Thyroid gland (tissue), 4 donors: ENCODE results near the gene NFIB. TPM values are rescaled to one million over a fixed set of nuclear protein-coding genes. Genes with fewer than 3 reads are reported as not detected.

ENCODE experiments used
- DNase-seq, 2 donors: peaks; one replicate each; pipeline ENCODE4 v3.0.0-alpha.2; 2019
- H3K27ac ChIP-seq, 3 donors: fragments of 200-600 bp; sonication (generic); 1 replicate in 2 of 3; 2 replicates in 1 of 3; pipeline ENCODE4 v1.5.1; 2016 to 2019; ENCODE audit warnings: mild to moderate bottlenecking in 1 of 3, moderate library complexity in 1 of 3
- H3K27me3 ChIP-seq: fragments of 200-600 bp; sonication (generic); one replicate; pipeline ENCODE4 v1.5.1; 2019
- H3K36me3 ChIP-seq, 2 donors: fragments of 200-600 bp; sonication (generic); one replicate each; pipeline ENCODE4 v1.5.1; 2016 to 2019
- H3K4me1 ChIP-seq, 2 donors: fragments of 200-600 bp; sonication (generic); one replicate each; pipeline ENCODE4 v1.5.1; 2017 to 2019
- H3K4me3 ChIP-seq, 3 donors: fragments of 200-600 bp; sonication (generic); replicated peaks in 1 of 3; 1 replicate in 2 of 3; 2 replicates in 1 of 3; pipeline ENCODE4 v1.5.1; 2016; ENCODE audit warnings: mild to moderate bottlenecking in 1 of 3
- H3K9me3 ChIP-seq: fragments of 200-600 bp; sonication (generic); one replicate; pipeline ENCODE4 v1.5.1; 2017
- POLR2A ChIP-seq, 2 donors: fragments of 450-650 bp; IDR thresholded peaks; one replicate each; pipeline ENCODE4 v1.6.1; 2017; ENCODE audit warnings: antibody characterized with exemption in 2 of 2, mild to moderate bottlenecking in 2 of 2, moderate library complexity in 1 of 2
- WGBS, 2 donors: methylation state at CpG; one replicate each; pipeline ENCODE4 v1.1.5; 2017; 5-methylcytosine and 5-hydroxymethylcytosine counted together
- intact Hi-C: fragments of 100-400 bp; cut with DNase I; formaldehyde crosslinking; loops from one replicate; pipeline ENCODE4 v1.15.1; 2023
- total RNA-seq, 4 donors: library from RNA; depleted of rRNA; stranded (reverse); fragments of >200 nt; gene quantifications; one replicate each; pipeline ENCODE4 v1.2.3, GENCODE V29; 2016
- TF ChIP-seq, protein P1 (sequence below), 6 experiments: fragments of 200-600 bp in 3 of 6; fragments of 450-650 bp in 3 of 6; sonication (generic) in 3 of 6; IDR thresholded peaks; one replicate each; pipeline ENCODE4 v1.5.1; 2016 to 2019; ENCODE audit warnings: antibody characterized with exemption in 6 of 6, mild to moderate bottlenecking in 2 of 6, inconsistent platforms in 1 of 6, moderate library complexity in 1 of 6

NFIB gene
- total RNA-seq, 4 donors from 2014 or later: 57.9 to 144 (median 125) TPM

DNA sequence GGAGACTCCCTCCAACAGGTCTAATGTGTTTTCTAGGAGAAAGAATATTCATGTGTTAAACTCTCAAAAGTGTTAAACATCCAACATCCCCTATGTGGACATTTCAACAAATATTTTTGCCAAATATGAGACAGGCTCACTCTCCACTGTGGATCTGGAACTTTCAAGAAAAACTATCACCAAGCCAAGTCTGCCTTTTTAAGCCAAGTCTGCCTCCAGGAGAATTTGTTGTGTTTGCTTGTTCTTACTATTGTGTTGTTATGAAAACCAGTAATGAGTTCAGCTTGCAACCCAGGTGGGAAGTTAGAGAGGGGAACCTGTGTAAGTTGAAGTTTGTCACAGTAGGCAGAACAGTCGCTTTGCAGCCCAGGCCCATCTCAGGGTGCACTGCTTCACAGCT, 228.1 kb downstream of the NFIB start:
- Histone ChIP-seq H3K4me1 (peaks cover 0 to 4% of the 10 kb centered on the region in 2 donors), H3K27ac (no peak overlapping the region), H3K27me3 (no peaks in the 10 kb centered on the region), H3K36me3 (no peaks in the 10 kb centered on the region), H3K4me3 (no peak overlapping the region), H3K9me3 (no peaks in the 10 kb centered on the region)
- intact Hi-C loops: no loop called here
- DNase-seq: no peak
- WGBS, 2 donors: 70 to 87% methylated on average over 1 of the region's 1 CpG
- TF ChIP-seq POLR2A (IDR thresholded peaks at IDR 0.05): no peak
- TF ChIP-seq, protein P1, sequence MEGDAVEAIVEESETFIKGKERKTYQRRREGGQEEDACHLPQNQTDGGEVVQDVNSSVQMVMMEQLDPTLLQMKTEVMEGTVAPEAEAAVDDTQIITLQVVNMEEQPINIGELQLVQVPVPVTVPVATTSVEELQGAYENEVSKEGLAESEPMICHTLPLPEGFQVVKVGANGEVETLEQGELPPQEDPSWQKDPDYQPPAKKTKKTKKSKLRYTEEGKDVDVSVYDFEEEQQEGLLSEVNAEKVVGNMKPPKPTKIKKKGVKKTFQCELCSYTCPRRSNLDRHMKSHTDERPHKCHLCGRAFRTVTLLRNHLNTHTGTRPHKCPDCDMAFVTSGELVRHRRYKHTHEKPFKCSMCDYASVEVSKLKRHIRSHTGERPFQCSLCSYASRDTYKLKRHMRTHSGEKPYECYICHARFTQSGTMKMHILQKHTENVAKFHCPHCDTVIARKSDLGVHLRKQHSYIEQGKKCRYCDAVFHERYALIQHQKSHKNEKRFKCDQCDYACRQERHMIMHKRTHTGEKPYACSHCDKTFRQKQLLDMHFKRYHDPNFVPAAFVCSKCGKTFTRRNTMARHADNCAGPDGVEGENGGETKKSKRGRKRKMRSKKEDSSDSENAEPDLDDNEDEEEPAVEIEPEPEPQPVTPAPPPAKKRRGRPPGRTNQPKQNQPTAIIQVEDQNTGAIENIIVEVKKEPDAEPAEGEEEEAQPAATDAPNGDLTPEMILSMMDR (IDR thresholded peaks at IDR 0.05): no peak

DNA sequence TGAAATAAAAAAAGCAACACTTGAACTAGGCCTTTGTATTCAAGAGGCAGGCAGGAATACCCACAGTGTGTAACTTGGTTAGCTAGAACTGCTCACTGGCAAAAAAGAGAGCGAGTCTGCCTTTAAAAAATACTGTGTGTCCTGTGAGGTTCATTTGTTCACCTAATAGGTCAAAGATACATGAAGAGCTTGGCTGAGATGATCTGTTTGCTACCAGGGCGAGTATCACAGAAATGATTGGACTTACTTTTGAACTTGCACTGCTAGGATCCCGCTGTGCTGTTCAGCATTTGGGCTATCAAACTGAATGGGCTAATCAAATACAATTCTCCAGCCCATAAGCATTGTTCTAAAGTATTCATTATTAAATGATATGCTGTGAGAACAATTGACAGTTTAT, 229.1 kb downstream of the NFIB start:
- DNase-seq: no peak
- no peaks in the 10 kb centered on the region for H3K27me3 ChIP-seq
- no peak for TF ChIP-seq POLR2A (IDR thresholded peaks at IDR 0.05)
- TF ChIP-seq, protein P1 (IDR thresholded peaks at IDR 0.05): no peak
- H3K4me1 ChIP-seq: peaks cover 0 to 4% of the 10 kb centered on the region in 2 donors
- H3K27ac ChIP-seq: no peak overlapping the region
- 88 to 92% methylated on average over 3 of the region's 3 CpGs for WGBS, 2 donors
- H3K9me3 ChIP-seq: no peaks in the 10 kb centered on the region
- H3K36me3 ChIP-seq: no peaks in the 10 kb centered on the region
- no peak overlapping the region for H3K4me3 ChIP-seq
- intact Hi-C loops: no loop called here

DNA sequence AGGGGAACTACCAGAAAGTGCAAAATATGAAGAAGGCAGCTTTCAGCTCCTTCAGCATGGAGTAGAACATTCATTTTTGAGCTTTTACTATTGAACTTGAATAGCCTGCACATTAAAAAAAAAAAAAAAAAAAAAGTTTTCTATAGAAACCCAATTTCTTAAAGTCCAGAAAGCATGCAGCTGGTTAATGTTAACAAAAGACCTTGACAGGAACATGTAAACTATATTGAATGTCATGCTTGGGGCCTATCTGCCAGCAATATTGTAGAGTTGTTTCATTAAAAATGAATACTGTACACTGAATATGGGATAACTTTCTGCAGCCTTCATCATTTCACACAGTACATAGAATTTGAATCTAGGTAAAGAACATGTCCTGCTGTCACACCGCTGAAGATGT, 230.6 kb downstream of the NFIB start:
- intact Hi-C loops: no loop called here
- WGBS, 2 donors: 86 to 90% methylated on average over 1 of the region's 1 CpG

DNA sequence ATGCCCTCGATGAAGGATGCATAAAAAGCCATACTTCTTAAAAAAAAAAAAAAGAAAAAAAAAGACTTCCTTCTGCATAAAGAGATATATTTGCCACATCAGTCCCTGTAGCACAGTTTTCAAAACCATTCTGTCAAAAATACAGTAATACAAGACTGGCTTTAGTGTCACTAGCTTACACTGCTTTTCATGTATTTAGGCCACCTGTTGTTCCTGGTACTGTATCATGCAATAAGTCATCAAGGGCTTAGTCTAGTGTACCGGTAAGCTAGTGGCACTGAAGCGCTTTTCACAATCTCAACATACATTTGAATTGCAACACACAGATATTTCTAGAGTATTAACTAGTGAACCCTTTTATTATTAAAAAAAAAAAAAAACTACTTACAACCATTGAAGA, 231.2 kb downstream of the NFIB start:
- H3K9me3 ChIP-seq: no peaks in the 10 kb centered on the region
- H3K27ac ChIP-seq: no peak overlapping the region
- no peaks in the 10 kb centered on the region for H3K36me3 ChIP-seq
- H3K4me1 ChIP-seq: peaks cover 0 to 4% of the 10 kb centered on the region in 2 donors
- 92% methylated on average over 3 of the region's 3 CpGs for WGBS, 2 donors
- no peak overlapping the region for H3K4me3 ChIP-seq
- intact Hi-C loops: no loop called here
- no peak for DNase-seq
- no peaks in the 10 kb centered on the region for H3K27me3 ChIP-seq
- TF ChIP-seq, protein P1 (IDR thresholded peaks at IDR 0.05): no peak
- no peak for TF ChIP-seq POLR2A (IDR thresholded peaks at IDR 0.05)

More for the DNA sequence above, 230.6 kb downstream of the NFIB start:
- Histone ChIP-seq H3K36me3 (no peaks in the 10 kb centered on the region), H3K27ac (no peak overlapping the region), H3K9me3 (no peaks in the 10 kb centered on the region), H3K4me1 (peaks cover 0 to 4% of the 10 kb centered on the region in 2 donors), H3K27me3 (no peaks in the 10 kb centered on the region), H3K4me3 (no peak overlapping the region)
- TF ChIP-seq, protein P1 (IDR thresholded peaks at IDR 0.05): no peak
- no peak for TF ChIP-seq POLR2A (IDR thresholded peaks at IDR 0.05)
- no peak for DNase-seq

DNA sequence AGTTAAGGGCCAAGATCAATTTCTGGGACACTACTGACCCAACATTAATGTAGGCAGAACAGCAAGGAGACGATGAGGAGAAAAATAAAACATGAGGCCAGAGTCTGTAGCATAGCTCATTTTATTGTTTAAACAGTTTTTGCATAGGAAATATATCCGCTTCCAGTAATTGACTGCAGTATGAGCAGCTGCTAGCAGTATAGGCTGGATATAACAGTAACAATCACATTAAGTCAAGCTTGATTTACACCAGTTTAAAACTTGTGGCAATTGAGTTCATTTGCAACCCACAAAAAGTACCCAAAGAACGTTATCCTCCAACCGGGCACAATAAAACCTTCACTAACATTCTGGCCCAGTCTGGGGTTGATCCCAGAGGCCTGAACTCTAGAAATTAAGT, 232.2 kb downstream of the NFIB start:
- 92% methylated on average over 4 of the region's 4 CpGs for WGBS, 2 donors
- TF ChIP-seq, protein P1 (IDR thresholded peaks at IDR 0.05): no peak
- no peak for TF ChIP-seq POLR2A (IDR thresholded peaks at IDR 0.05)
- no peak overlapping the region for H3K27ac ChIP-seq
- no peaks in the 10 kb centered on the region for H3K27me3 ChIP-seq
- H3K36me3 ChIP-seq: no peaks in the 10 kb centered on the region
- H3K9me3 ChIP-seq: no peaks in the 10 kb centered on the region
- intact Hi-C loops: no loop called here
- H3K4me1 ChIP-seq: peaks cover 0 to 4% of the 10 kb centered on the region in 2 donors
- H3K4me3 ChIP-seq: no peak overlapping the region
- DNase-seq: no peak
